Endodermal cell (in vitro differentiated cells): ENCODE data around the gene NR6A1. TPM values are rescaled to one million over a fixed set of nuclear protein-coding genes. Genes with fewer than 3 reads are reported as not detected.

Experiments used
- DNase-seq: peaks from one replicate; pipeline ENCODE4 v3.0.0-alpha.2; 2017
- H3K27ac ChIP-seq: 2 replicates; pipeline ENCODE4 v1.5.1; 2013; ENCODE audit warnings: mild to moderate bottlenecking, low read depth, low read length, moderate library complexity
- H3K27me3 ChIP-seq: 2 replicates; pipeline ENCODE4 v1.6.1; 2013; ENCODE audit warnings: mild to moderate bottlenecking, low read length, moderate library complexity; ENCODE audit not compliant: insufficient read depth, control insufficient read depth, poor library complexity, severe bottlenecking
- H3K36me3 ChIP-seq: 2 replicates; pipeline ENCODE4 v1.7.0; 2013; ENCODE audit warnings: mild to moderate bottlenecking, low read length, moderate library complexity; ENCODE audit not compliant: control insufficient read depth, insufficient read depth
- H3K4me1 ChIP-seq: one replicate; pipeline ENCODE4 v1.7.0; 2013; ENCODE audit warnings: low read length; ENCODE audit not compliant: control insufficient read depth, insufficient read depth
- H3K4me3 ChIP-seq: 2 replicates; pipeline ENCODE4 v1.5.1; 2013; ENCODE audit warnings: mild to moderate bottlenecking, low read length, moderate library complexity
- H3K9ac ChIP-seq: 2 replicates; pipeline ENCODE4 v1.6.1; 2013; ENCODE audit warnings: mild to moderate bottlenecking, low read length, moderate library complexity; ENCODE audit not compliant: poor library complexity, severe bottlenecking; ENCODE audit errors: extremely low read depth
- H3K9me3 ChIP-seq: 2 replicates; pipeline ENCODE4 v1.6.1; 2013; ENCODE audit warnings: mild to moderate bottlenecking, low read length, moderate library complexity; ENCODE audit not compliant: control insufficient read depth
- H3K27ac Mint-ChIP-seq: 2 replicates; pipeline ENCODE4 v1.8.0; 2020; ENCODE audit warnings: mixed read lengths
- H3K27me3 Mint-ChIP-seq: 2 replicates; pipeline ENCODE4 v1.8.0; 2021; ENCODE audit warnings: mild to moderate bottlenecking, mixed read lengths; ENCODE audit not compliant: insufficient read depth
- H3K36me3 Mint-ChIP-seq: 2 replicates; pipeline ENCODE4 v1.8.0; 2020; ENCODE audit warnings: low read depth, mixed read lengths
- H3K4me1 Mint-ChIP-seq: 2 replicates; pipeline ENCODE4 v1.8.0; 2020; ENCODE audit warnings: mixed read lengths
- H3K4me3 Mint-ChIP-seq: 2 replicates; pipeline ENCODE4 v1.8.0; 2020; ENCODE audit warnings: mild to moderate bottlenecking, moderate library complexity, mixed read lengths
- H3K9me3 Mint-ChIP-seq: 2 replicates; pipeline ENCODE4 v1.8.0; 2020; ENCODE audit warnings: mild to moderate bottlenecking, mixed read lengths
- WGBS, 2 experiments: methylation state at CpG; one replicate each; pipeline versions ENCODE4 v1.1.5 to v1.1.7; 2013; ENCODE audit warnings: missing lambda C conversion rate in 2 of 2, mixed read lengths in 1 of 2; ENCODE audit not compliant: insufficient coverage in 1 of 2, insufficient read length in 1 of 2; 5-methylcytosine and 5-hydroxymethylcytosine counted together
- total RNA-seq, 2 donors: library from RNA; stranded (reverse); fragmentation: NEBNext Ultra II Directional in 1 of 2; extraction: Animal tissue kit (Norgen Biotek cat#: 25700) in 1 of 2; gene quantifications; 2 replicates in 1 of 2; 3 replicates in 1 of 2; pipeline ENCODE4 v1.2.1, GENCODE V29; 2021
- TF ChIP-seq, protein P1 (sequence below): fragments of 200-600 bp; sonication (generic); conservative IDR thresholded peaks from 2 replicates; pipeline ENCODE4 v1.5.0; 2021; ENCODE audit warnings: antibody characterized with exemption, mild to moderate bottlenecking

Gene NR6A1
- total RNA-seq, 2 donors from 2014 or later = 168 to 206 TPM

DNA sequence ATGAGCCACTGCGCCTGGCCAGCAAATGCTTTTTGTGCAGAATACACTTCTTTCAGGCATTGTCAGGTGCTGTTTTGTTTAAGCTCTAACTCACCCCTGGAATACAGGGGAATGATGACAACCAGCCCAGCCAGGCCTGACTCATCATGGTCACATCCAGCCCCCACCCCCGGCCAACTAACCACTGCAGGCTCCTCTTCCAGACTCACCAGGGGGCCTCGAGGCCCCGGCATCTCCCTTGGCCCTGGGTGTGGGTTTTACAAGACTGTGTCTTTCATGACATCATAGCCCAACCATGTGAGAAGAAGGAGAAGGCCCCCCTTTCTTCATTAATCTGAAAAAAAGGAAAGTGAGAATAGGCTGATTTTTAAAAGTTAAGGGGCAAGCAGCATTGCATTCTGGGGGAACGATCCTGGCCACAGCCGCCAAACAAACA lies 41.3 kb upstream of the NR6A1 start:
- Mint-ChIP-seq H3K27me3 (no peaks in the 10 kb centered on the region), H3K27ac (peak overlapping the region; percentile 84), H3K36me3 (peaks cover 12% of the 10 kb centered on the region), H3K4me1 (peaks cover 21% of the 10 kb centered on the region), H3K4me3 (no peak overlapping the region), H3K9me3 (no peaks in the 10 kb centered on the region)
- H3K36me3 ChIP-seq = no peaks in the 10 kb centered on the region
- H3K9ac ChIP-seq = no peak overlapping the region
- peaks cover 7% of the 10 kb centered on the region for H3K4me1 ChIP-seq
- no peaks in the 10 kb centered on the region for H3K9me3 ChIP-seq
- H3K27me3 ChIP-seq = no peaks in the 10 kb centered on the region
- DNase-seq = peak; percentile 78
- TF ChIP-seq, protein P1, sequence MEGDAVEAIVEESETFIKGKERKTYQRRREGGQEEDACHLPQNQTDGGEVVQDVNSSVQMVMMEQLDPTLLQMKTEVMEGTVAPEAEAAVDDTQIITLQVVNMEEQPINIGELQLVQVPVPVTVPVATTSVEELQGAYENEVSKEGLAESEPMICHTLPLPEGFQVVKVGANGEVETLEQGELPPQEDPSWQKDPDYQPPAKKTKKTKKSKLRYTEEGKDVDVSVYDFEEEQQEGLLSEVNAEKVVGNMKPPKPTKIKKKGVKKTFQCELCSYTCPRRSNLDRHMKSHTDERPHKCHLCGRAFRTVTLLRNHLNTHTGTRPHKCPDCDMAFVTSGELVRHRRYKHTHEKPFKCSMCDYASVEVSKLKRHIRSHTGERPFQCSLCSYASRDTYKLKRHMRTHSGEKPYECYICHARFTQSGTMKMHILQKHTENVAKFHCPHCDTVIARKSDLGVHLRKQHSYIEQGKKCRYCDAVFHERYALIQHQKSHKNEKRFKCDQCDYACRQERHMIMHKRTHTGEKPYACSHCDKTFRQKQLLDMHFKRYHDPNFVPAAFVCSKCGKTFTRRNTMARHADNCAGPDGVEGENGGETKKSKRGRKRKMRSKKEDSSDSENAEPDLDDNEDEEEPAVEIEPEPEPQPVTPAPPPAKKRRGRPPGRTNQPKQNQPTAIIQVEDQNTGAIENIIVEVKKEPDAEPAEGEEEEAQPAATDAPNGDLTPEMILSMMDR = no peak
- H3K4me3 ChIP-seq = no peak overlapping the region
- peak overlapping the region; percentile 13 for H3K27ac ChIP-seq
- WGBS, 2 experiments = 54 to 81% methylated on average over 2 to 6 of the region's 6 CpGs

DNA sequence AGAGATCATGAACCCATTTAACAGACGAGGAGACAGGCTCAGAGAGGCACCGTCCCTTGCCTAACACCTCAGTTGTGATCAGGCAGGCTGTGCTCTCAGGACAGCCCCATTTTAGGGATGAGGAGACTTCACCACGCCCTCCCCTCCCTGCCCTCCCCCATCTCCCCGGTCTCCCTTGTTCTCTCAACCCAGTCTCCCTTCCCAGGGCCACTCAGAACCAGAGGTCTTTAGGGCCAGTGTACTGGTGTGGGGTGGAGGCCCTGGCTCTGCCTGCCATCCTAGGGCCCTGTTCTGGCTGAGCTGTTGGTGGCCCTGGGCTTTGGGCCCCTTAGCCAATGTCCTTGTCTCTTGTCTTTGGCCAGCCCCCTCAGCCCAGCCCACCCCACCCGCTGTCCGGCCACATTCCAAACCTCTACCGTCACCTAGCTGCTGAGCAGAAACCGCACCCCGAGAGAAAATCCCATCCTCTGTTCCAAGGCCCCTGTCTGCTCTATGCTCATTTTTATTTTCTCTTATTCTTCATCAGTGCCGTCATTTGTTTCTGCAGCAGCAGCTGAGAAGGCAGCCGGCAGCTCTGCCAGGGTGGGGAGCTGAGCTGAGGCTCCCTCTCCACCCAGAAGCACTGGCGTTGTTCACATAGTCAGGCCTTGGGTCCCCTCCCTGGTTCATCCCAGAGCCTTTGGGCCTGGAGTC lies 39.7 kb upstream of the NR6A1 start:
- WGBS, 2 experiments = 30 to 36% methylated on average over 7 to 12 of the region's 12 CpGs
- Histone ChIP-seq H3K27ac (peak overlapping the region; percentile 85), H3K9ac (peak overlapping the region; percentile 68), H3K4me3 (peak overlapping the region; percentile 27), H3K9me3 (no peaks in the 10 kb centered on the region), H3K27me3 (no peaks in the 10 kb centered on the region), H3K4me1 (peaks cover 7% of the 10 kb centered on the region), H3K36me3 (no peaks in the 10 kb centered on the region)
- Mint-ChIP-seq H3K27me3 (no peaks in the 10 kb centered on the region), H3K36me3 (peaks cover 12% of the 10 kb centered on the region), H3K4me3 (peak overlapping the region; percentile 13), H3K27ac (peak overlapping the region; percentile 96), H3K4me1 (peaks cover 21% of the 10 kb centered on the region), H3K9me3 (no peaks in the 10 kb centered on the region)
- TF ChIP-seq, protein P1 = no peak
- peak; percentile 96 for DNase-seq

GRCh38 chr9:124809741-124810500 lies 38.8 kb upstream of the NR6A1 start:
- peak; percentile 44 for DNase-seq
- Histone ChIP-seq H3K27ac (peak overlapping the region; percentile 85), H3K36me3 (no peaks in the 10 kb centered on the region), H3K4me1 (peaks cover 7% of the 10 kb centered on the region), H3K9ac (no peak overlapping the region), H3K9me3 (no peaks in the 10 kb centered on the region), H3K4me3 (no peak overlapping the region), H3K27me3 (no peaks in the 10 kb centered on the region)
- peaks cover 21% of the 10 kb centered on the region for H3K4me1 Mint-ChIP-seq
- H3K9me3 Mint-ChIP-seq = no peaks in the 10 kb centered on the region
- TF ChIP-seq, protein P1 = no peak
- peaks cover 17% of the 10 kb centered on the region for H3K36me3 Mint-ChIP-seq
- no peaks in the 10 kb centered on the region for H3K27me3 Mint-ChIP-seq
- H3K4me3 Mint-ChIP-seq = no peak overlapping the region
- WGBS, 2 experiments = 95% methylated on average over 53 to 60 of the region's 60 CpGs
- peak overlapping the region; percentile 96 for H3K27ac Mint-ChIP-seq
